HG02798 (cell line): ENCODE data around the gene RIPPLY3.

Experiments used
- ATAC-seq: cut with Tn5 transposase; IDR thresholded peaks from one replicate; pipeline ENCODE4 v1.9.1; 2021; ENCODE audit warnings: mild to moderate bottlenecking; ENCODE audit not compliant: unreplicated experiment, poor library complexity

The RIPPLY3 gene

DNA sequence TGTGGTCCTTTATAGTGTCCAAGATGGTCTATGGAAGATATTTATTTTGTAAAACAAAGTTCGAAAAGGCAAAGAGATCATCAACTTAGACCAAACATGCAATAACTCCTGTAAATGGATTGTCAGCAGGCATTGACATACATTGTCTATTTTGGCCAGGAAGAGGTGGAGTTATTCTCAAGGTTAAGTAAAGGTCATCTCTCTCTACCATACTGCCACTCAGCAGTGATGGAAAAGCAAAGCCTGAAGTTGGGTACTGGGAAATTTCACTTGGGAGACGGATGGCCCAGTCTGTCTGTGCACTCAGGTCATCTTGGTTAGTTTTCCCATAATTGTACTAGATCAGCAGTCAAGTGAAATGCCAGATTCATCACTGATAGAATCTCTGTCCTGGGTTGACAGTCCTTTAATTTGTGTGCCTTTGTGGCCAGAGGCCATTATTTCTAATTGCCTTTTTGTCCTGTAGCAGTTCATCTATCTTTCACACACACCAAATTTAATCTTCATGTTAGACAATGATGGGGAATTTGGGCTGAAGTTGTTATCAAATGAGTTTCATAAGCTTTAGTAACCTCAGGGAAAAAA lies 48.9 kb downstream of the RIPPLY3 start:
- no peak for ATAC-seq

DNA sequence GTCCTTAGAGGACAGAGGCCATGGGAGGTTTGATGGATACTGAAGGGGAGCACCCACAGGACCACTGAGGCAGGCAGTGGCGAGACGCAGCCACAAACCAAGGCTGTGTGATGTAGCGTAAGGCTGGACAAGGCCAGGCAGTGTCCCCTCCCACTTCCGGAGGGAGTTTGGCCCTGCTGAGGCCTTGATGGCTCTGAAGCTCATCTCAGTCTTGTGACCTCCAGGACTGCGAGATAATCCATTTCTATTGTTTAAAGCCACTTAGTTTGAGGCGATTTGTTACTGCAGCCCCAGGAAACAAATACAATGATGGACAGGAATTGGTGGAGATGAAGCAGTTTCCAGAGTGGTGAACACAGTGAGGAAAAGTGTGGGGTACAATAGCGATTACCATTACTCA lies 51.1 kb downstream of the RIPPLY3 start:
- no peak for ATAC-seq

DNA sequence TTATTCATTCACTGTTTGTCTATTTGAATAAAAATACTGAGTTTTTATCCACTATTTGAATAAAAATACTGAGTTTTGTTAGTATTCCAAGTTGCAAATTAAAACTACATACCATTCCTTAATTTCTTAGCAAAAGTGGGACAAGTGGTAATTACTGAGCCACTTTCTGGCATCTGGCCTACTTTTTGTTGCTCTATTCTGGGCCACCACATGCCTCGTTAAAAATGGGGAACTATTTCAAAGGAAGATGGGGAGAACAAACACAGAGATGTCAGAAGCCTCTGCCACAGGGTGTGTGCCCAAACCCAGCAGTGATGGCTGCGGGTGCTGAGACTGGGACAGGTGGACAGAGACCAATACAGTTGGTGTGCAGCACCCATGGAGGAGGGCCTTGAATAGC lies 51.8 kb downstream of the RIPPLY3 start:
- no peak for ATAC-seq

DNA sequence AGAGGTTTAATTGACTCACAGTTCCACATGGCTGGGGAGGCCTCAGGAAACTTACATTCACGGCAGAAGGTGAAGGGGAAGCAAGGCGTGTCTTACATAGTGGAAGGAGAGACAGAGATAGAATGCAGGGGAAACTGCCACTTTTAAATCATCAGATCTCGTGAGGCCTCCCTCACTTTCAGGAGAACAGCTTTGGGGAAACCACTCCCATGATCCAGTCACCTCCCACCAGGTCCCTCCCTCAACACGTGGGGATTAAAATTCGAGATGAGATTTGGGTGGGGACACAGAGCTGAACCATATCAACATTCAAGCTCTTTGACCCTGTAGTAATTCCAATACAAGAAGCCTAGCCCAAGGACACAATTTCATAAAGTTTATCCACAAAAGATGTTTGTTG lies 52.7 kb downstream of the RIPPLY3 start:
- ATAC-seq, result no peak

DNA sequence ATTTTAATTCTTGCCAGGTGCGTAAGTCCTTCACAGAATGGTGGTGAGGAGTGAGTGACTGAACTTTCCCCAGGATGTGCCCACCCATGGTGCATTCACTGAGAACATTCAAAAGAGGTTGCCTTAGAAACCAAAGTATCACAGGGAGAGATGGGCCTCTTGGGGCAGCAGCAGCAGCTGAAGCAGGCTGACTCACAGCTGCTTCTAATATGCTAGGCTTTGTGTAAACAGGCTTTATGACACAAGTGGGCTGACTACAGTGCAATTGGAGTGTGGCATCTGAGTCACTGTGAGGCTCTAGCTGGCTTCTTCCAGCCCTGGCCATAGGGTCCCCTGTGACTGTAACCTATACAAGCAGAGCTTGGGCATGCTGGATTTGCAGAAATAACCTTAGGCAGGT lies 53.8 kb downstream of the RIPPLY3 start:
- ATAC-seq, result no peak

DNA sequence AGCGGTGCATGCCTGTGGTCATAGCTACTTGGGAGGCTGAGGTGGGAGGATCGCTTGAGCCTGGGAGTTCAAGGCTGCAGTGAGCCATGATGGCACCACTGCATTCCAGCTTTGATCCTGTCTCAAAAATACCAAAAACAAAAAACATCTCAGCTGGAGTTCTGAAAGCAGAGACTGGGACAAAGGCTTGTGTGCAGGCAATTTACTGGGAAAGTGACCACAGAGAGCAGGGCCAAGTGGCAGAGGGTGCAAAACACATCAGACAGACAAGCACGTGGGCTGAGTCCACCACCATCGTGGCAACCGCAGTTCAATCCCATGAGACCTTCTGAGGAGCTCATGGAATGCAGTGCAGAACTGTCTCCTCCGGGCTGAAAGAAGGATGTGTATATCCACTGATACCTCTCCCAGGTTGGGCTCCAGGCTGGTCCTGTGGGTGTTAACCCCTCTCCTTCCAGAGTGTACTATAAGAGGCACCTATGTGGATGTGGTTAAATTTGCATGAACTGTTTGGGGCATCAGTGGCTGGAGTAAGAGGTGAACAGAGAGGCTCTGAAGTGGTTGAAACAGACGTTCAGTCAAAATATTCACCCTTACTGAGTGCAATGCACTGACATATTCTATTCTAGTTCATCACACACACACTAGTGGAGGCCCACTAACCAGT lies 55.6 kb downstream of the RIPPLY3 start:
- ATAC-seq, result no peak

DNA sequence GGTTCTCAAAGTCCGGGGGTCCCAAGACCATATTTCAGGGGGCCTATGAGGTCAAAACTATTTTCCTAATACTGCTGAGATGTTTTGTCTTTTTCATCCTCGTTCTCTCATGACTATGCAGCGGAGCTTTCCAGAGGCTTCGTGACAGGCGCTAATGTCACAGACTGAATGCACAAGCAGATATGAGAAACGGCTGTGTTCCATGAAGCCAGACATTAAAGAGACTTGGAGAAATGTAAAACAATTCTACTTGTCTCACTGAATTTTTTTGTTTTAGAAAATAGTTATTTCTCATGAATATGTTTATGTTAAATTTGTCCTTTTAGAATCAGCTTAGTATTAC lies 56.1 kb downstream of the RIPPLY3 start:
- ATAC-seq, result no peak

DNA sequence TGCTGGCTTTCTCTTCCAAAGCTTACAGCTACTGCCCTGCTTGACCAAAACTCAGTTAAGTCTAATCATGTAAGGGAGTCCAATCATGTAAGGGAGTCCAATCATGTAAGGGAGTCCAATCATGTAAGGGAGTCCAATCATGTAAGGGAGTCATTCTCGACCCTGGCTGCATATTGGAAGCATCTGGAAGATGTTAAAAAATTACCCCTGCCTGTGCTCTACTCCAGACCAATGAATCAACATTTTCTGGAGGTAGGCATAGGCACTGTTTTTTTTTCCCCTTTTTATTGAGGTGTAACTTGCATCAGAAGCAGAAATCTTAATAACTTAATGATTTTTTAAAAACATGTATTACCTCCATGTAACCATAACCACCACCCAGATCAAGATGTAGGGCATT lies 56.9 kb downstream of the RIPPLY3 start:
- ATAC-seq, result no peak

DNA sequence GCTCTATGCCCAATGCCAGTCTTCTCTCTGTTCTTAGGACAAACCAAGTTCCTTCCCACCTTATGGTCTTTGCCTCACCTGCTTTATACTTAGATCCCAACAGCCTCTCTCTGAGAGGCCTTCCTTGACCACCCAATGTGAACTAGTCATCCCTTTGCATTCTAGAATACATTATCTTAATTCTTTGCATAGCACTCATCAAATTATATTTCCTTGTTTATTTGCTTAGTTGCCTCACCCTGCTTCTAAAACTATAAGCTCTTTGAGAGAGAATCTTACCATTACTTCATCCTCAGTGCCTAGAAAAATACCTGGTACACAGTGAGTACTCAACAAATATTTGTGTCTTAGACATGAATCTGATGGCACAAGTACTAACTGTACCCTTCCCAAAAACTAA lies 58.3 kb downstream of the RIPPLY3 start:
- no peak for ATAC-seq

DNA sequence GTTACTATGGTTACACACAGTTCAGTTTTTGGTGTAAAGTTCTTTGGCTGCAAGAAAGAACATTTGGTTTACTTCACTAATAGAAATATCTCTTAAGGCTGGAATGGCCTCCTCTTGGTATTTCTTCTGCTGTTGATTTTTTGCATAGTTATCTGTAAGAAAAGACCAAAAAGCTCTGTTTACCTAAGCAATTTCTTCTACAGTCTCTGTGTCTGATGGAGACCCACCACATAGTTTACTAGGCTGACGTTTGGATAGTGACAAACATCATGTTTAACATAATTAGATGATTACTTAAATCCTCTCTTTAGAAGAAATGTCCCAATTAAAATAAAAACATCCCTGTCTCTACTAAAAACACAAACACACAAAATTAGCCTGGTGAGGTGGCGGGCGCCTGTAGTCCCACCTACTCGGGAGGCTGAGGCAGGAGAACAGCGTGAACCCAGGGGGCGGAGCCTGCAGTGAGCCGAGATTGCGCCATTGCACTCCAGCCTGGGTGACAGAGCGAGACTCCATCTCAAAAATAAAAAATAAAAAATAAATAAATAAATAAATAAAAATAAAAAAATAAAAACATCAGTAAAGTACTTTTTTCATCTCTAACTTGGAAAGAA lies 59.2 kb downstream of the RIPPLY3 start:
- ATAC-seq, result no peak
